OCI-M2 (cell line): ENCODE measurements around the gene PTPRD.
"Not testable (repeated sequence)": the region's sequence is repeated elsewhere in the genome, so short reads cannot be mapped to it uniquely, and the experiment has no call there.

Experiments used
- DNase-seq: peaks from one replicate; lab custom pipeline; 2025; ENCODE audit not compliant: unreplicated experiment; lab: John Stamatoyannopoulos, UW

The PTPRD gene

DNA sequence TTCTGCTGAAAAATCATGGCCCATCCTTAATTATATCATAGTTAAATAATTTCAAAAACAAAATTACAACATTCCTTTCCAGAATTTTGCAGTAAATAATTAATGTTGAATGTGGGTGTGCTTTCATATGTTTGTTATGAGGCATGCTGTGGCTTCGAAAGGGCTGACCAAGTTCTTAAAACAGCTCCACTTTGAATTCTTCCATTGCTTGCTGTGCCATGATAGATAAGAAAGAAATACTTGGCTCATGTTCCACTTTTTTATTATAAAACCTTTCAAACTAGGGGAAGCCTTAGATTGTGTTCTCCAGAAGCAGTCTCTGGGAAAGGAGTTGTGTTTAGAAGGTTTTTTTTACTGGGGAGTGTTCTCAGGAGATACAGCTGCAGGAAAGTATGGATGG, 1534.5 kb downstream of the PTPRD start:
- DNase-seq, result no peak

- DNase-seq, result no peak
Measured at GRCh38 chr9:9061627-9062026, 1551.2 kb downstream of the PTPRD start.

DNA sequence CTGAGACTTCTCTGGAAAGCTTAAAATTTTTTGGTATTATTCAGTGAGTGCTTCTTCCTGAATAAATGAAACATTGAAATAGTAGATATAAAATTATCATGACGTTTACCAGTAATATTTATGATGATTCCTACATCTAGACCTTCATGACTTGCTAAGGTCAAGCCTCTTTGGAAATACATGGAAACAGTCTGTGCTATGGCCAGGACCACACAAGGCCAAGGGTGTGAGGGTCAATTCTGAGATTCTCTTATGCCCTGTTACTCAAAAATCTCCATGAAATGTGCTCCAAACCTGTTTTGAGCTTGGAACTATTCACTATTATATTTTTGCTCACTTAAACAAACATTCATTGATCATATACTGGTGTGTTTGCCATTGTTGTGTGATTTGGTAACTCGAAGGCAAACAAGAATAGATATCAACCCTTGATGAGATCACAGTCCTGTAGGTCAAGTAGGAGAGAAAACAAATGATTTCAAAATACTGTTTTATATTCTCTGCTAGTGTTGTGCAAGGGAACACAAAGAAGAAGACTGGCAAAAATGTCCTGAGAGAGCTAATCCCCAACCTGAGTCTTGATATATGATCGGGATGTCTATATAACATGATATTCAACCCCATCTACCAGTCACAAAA, 1558.3 kb downstream of the PTPRD start:
- DNase-seq, result no peak

- DNase-seq, result no peak
Measured at GRCh38 chr9:9045572-9045971, 1567.2 kb downstream of the PTPRD start.

DNA sequence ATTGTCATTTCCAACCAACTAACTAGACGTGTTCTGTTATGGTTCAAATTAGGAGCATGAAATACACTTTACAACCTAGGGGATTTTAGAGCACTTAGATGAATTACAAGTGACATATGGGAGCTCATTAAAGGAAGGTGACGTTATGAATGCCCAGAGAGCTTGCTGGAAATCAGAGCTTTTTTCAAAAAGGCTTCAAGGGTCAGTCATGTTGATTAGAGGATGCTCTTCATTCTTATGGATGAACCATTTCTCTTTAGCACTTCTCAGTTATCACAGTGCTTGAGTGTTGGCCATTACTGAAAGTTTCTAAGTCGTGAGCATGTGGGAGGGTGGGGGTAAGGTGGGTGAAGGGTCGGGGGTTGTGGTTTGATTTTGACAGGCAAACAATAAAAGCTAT, 1567.7 kb downstream of the PTPRD start:
- DNase-seq, result no peak

- not testable (repeated sequence) for DNase-seq
Measured at GRCh38 chr9:9043788-9044187, 1569.0 kb downstream of the PTPRD start.

DNA sequence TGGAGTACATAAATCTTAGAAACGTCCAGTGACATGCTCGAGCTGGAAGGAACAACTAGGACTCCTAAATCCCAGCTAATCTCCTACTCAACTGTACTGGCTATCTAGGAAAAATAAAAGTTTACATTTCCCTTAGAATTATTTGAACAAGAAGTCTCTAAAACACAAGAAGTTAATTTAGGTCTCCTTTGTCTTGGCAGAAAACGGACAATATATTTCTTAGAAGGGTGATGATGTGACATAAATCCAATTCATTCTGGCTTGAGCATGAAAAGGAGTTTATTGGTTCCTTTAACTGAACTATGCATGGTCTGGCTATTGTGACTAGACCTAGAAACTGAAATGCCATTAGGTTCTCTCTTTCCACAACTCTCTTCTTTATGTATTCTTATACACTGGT, 1571.0 kb downstream of the PTPRD start:
- no peak for DNase-seq

DNA sequence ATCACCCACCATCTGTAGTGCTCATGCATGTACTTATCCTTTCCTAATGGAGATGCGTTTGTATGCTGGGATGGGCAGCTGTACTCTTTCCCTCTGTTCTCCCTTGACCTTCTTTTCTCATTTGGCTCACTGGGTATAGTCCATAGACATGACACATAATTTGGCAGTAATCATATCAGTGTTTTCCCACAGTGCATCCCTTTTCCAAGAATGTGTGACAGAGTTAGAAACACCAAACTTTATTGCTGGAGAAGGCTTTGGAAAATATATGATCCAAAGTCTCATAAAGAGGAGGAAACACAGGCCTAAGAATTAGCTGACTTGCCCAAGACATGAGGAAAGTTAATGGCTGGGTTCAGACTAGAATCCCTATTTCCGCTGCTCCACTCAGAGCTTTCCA, 1579.8 kb downstream of the PTPRD start:
- DNase-seq, result no peak

- no peak for DNase-seq
Measured at GRCh38 chr9:9016597-9016996, 1596.2 kb downstream of the PTPRD start.

DNA sequence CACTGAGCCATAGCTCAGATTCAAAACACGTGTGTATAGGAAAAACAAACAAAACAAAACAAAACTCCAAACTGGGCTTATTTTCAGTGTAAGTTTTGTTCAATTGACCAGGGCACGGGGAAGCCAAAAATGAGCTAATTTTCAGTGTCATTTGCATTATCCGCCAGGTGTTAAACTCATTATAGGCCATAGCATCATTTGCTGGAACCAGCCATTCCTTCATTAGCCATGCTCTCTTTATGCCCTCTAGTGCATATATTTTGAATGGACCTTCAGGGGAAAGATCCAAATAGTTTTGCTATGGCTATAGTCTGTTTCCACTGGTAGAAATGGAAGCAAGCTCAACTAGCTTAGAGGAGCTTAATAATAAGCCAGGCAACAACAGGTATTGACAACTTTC, 1608.0 kb downstream of the PTPRD start:
- DNase-seq, result no peak

GRCh38 chr9:9002826-9003583, 1609.8 kb downstream of the PTPRD start:
- DNase-seq, result no peak

- no peak for DNase-seq
Measured at GRCh38 chr9:8980496-8981013, 1632.2 kb downstream of the PTPRD start.

DNA sequence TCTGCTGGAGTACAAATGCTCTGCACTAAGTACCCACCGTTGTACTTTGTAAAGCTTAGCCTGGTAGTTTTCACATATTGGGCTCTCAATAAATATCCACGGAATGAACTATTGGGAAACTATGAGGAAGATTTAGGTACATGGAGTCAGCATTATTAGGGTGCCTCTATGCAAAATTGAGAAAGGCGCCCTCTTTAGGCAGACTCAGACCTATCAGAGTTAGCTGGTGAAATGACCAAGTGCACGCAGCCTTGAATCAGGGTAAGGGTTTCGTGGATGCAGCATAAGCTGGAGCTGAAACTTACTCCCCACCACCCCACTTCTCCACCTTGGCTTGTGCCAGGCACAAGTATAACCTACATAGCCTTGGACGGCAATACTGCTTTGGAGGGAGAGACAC, 1634.5 kb downstream of the PTPRD start:
- DNase-seq, result no peak

DNA sequence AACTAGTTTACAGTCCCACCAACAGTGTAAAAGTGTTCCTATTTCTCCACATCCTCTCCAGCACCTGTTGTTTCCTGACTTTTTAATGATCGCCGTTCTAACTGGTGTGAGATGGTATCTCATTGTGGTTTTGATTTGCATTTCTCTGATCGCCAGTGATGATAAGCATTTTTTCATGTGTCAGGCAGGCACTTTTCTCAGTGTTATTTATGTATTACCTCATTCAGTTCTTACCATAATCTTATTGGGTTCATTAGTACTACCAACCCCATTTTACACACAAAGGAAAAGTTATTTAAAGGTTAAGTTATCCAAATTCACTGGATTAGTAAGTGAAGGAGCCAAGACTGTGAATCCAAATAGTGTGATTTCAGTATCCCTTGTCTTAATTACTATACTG, 1644.5 kb downstream of the PTPRD start:
- not testable (repeated sequence) for DNase-seq

GRCh38 chr9:8963885-8964284, 1648.9 kb downstream of the PTPRD start:
- DNase-seq, result no peak

GRCh38 chr9:8962084-8962483, 1650.7 kb downstream of the PTPRD start:
- no peak for DNase-seq

DNA sequence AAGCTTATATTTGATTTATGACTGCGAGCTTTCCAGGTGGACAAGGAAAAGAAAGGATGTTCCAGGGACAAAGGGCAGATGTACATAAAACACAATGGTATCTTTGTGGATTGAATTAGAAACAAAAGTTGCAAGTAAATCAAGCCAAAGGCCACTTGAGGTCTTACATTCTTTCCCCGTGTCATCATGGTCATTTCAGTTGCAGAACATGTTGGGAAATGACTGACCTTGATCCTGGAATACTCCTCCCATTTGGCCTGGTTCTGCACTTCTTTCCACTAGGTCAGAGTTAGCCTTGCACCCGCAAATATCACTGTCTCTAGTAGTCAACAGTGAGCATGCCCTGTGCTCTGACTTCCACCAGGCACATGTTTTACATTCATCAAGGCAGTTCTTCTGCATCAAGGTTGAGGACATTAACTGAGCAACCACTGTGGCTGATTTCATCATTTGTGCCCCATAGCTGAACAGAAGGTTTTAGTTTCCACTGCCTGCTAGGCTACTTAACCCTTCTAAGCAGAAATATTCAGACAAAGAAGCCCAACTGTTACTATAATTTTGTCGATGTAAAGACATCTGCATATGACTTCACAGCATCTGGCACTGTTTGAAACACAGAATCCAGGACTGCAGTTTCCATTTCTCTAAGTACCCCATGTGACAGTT, 1651.5 kb downstream of the PTPRD start:
- no peak for DNase-seq

DNA sequence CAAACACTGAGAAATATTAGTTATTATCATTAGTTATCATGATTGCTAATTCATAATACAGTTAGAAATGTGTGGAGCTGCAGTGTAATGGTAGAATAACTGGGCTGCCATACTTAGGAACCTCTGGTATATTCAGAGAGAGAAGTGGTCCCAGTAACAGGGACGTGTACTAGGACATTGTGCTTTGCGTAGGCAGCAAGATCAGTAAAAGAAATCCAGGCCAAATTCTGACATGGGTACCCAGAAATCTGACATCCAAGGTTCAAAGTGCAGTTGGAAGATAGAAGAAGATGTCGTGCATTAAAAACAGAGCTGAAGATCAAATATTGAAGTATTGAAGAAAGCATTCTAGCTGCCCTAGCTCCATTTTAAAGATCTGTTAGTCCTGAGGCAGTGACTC, 1652.5 kb downstream of the PTPRD start:
- no peak for DNase-seq

DNA sequence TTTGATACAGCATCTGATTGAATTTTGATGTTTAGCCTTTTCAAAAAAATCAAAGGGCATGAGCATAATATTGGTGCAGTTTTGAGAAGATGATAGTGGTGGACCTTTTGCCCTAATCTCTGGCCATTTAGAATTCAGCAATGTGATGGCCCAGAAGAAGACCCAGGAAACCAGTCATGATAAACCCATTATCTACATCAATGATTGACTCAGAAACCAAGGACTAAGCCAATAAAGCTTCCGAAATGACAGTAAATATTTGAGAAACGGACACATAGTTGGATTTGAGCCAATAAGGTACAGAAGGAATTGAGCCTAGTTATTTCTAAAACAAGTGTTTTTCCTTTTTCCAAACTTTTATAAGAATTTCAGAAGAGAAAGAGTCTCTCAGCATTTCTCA, 1654.4 kb downstream of the PTPRD start:
- DNase-seq, result no peak

DNA sequence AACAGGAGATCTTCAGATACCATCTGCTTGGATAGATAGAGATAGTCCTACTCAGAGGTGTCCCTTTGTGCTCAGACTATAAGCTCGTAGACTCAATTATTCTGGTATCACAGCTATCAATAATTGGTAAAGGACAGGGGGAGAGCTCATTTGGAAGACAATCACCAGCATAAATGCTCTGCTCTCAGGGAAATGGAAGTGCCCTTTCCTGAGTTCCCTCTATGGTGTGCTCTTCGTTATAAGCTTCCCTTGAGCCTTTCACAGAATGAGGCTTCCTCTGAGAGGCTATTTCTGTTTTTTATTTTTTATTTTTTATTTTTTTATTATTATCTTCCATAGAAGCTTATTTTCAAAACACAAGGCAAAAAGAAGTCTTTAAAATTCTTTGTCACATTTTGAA, 1657.5 kb downstream of the PTPRD start:
- no peak for DNase-seq

- DNase-seq, result no peak
Measured at GRCh38 chr9:8946461-8946860, 1666.3 kb downstream of the PTPRD start.

DNA sequence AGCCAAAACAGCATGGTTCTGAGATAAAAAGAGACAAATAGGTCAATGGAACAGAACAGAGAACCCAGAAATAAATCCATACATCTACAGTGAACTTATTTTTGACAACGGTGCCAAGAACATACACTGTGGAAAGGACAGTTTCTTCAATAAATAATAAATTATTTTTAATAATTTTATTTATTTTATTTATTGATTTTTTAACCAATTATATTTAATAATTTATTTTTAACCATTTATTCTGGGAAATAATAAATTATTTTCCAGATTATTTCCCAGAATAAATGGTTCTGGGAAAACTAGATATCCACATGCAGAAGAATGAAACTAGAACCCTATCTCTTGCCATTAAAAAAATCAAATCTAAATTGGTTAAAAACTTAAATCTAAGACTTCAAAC, 1669.4 kb downstream of the PTPRD start:
- DNase-seq, result no peak
